Tibial nerve (tissue), 4 donors: ENCODE measurements around the gene RGS6. TPM values are rescaled to one million over a fixed set of nuclear protein-coding genes. Genes with fewer than 3 reads are reported as not detected.
A peak's percentile ranks its signal among the peaks of the same experiment; 100 is the strongest.

Experiments used
- DNase-seq, 2 donors: peaks; one replicate each; pipeline ENCODE4 v3.0.0-alpha.2; 2019; ENCODE audit warnings: low spot score in 2 of 2
- H3K27ac ChIP-seq, 4 donors: fragments of 200-600 bp; sonication (generic) in 3 of 4; one replicate each; pipeline ENCODE4 v1.5.1; 2017 to 2019; ENCODE audit warnings: mild to moderate bottlenecking in 1 of 4
- H3K27me3 ChIP-seq, 2 donors: fragments of 200-600 bp; sonication (generic) in 1 of 2; one replicate each; pipeline versions ENCODE4 v1.5.1 to v1.6.0; 2017 to 2019
- H3K36me3 ChIP-seq, 3 donors: fragments of 200-600 bp; sonication (generic); one replicate each; pipeline ENCODE4 v1.5.1; 2018 to 2019
- H3K4me1 ChIP-seq, 4 donors: fragments of 200-600 bp; sonication (generic) in 3 of 4; one replicate each; pipeline ENCODE4 v1.5.1; 2017 to 2019
- H3K4me3 ChIP-seq, 4 donors: fragments of 200-600 bp; sonication (generic) in 3 of 4; one replicate each; pipeline ENCODE4 v1.5.1; 2017 to 2019; ENCODE audit warnings: mild to moderate bottlenecking in 1 of 4, moderate library complexity in 1 of 4
- H3K9me3 ChIP-seq, 4 donors: fragments of 200-600 bp; sonication (generic) in 3 of 4; one replicate each; pipeline ENCODE4 v1.5.1; 2017 to 2019
- CTCF ChIP-seq, 5 experiments: fragments of 200-600 bp in 3 of 5; fragments of 450-650 bp in 2 of 5; sonication (generic) in 3 of 5; IDR thresholded peaks; one replicate each; pipeline ENCODE4 v1.5.1; 2016 to 2019; ENCODE audit warnings: antibody characterized with exemption in 5 of 5, mild to moderate bottlenecking in 3 of 5, moderate library complexity in 2 of 5
- EP300 ChIP-seq, 2 donors: sonication (generic); formaldehyde crosslinking; IDR thresholded peaks; one replicate each; pipeline ENCODE4 v1.6.1; 2017; ENCODE audit warnings: antibody characterized with exemption in 2 of 2, mild to moderate bottlenecking in 1 of 2
- POLR2A ChIP-seq, 2 donors: fragments of 450-650 bp; IDR thresholded peaks; one replicate each; pipeline ENCODE4 v1.6.1; 2017; ENCODE audit warnings: antibody characterized with exemption in 2 of 2, mild to moderate bottlenecking in 2 of 2, moderate library complexity in 2 of 2
- WGBS, 2 donors: methylation state at CpG; one replicate each; pipeline ENCODE4 v1.1.5; 2018; 5-methylcytosine and 5-hydroxymethylcytosine counted together
- total RNA-seq, 4 donors: library from RNA; depleted of rRNA; stranded (reverse); fragments of >200 nt; gene quantifications; one replicate each; pipeline ENCODE4 v1.1.0, GENCODE V29; 2016

RGS6 gene
- total RNA-seq, 4 donors from 2014 or later: 43.5 to 67.2 (median 54.7) TPM

- Histone ChIP-seq H3K36me3 (no peaks in the 10 kb centered on the region), H3K9me3 (peaks cover 0 to 7% (median 0%) of the 10 kb centered on the region in 4 donors), H3K4me3 (no peak overlapping the region), H3K4me1 (peaks cover 0 to 11% (median 0%) of the 10 kb centered on the region in 4 donors), H3K27me3 (no peaks in the 10 kb centered on the region), H3K27ac (peak overlapping the region in 1 of 4 donors; percentile 42)
- DNase-seq: peak in 1 of 2 donors; percentile 31
- WGBS, 2 donors: 42 to 49% methylated on average over 5 of the region's 5 CpGs
- TF ChIP-seq CTCF (IDR thresholded peaks at IDR 0.05) (no peak), EP300 (IDR thresholded peaks at IDR 0.05) (peak in 1 of 2 donors; percentile 60), POLR2A (IDR thresholded peaks at IDR 0.05) (no peak)
Measured at GRCh38 chr14:72523424-72524294, 591.4 kb downstream of the RGS6 start.

GRCh38 chr14:72524295-72524629, 592.0 kb downstream of the RGS6 start:
- TF ChIP-seq POLR2A (IDR thresholded peaks at IDR 0.05) (no peak), EP300 (IDR thresholded peaks at IDR 0.05) (no peak), CTCF (IDR thresholded peaks at IDR 0.05) (no peak)
- H3K27me3 ChIP-seq: no peaks in the 10 kb centered on the region

GRCh38 chr14:72525087-72525915, 593.1 kb downstream of the RGS6 start:
- Histone ChIP-seq H3K9me3 (peaks cover 0 to 3% (median 0%) of the 10 kb centered on the region in 4 donors), H3K4me1 (peaks cover 0 to 11% (median 0%) of the 10 kb centered on the region in 4 donors), H3K27ac (no peak overlapping the region), H3K36me3 (no peaks in the 10 kb centered on the region), H3K4me3 (no peak overlapping the region), H3K27me3 (no peaks in the 10 kb centered on the region)
- TF ChIP-seq POLR2A (IDR thresholded peaks at IDR 0.05) (no peak), CTCF (IDR thresholded peaks at IDR 0.05) (no peak), EP300 (IDR thresholded peaks at IDR 0.05) (no peak)
- DNase-seq: no peak
- WGBS, 2 donors: 87 to 91% methylated on average over 11 of the region's 11 CpGs

More at GRCh38 chr14:72524295-72524629, 592.0 kb downstream of the RGS6 start:
- H3K4me1 ChIP-seq: peaks cover 0 to 11% (median 0%) of the 10 kb centered on the region in 4 donors
- no peak overlapping the region for H3K4me3 ChIP-seq
- H3K27ac ChIP-seq: no peak overlapping the region
- H3K9me3 ChIP-seq: peaks cover 0 to 7% (median 0%) of the 10 kb centered on the region in 4 donors
- no peak for DNase-seq
- H3K36me3 ChIP-seq: no peaks in the 10 kb centered on the region

GRCh38 chr14:72527591-72527990, 595.4 kb downstream of the RGS6 start:
- WGBS, 2 donors: 95 to 100% methylated on average over 1 of the region's 1 CpG
- Histone ChIP-seq H3K27me3 (no peaks in the 10 kb centered on the region), H3K4me1 (peaks cover 0 to 11% (median 0%) of the 10 kb centered on the region in 4 donors), H3K4me3 (no peak overlapping the region), H3K9me3 (peaks cover 0 to 5% (median 0%) of the 10 kb centered on the region in 4 donors), H3K36me3 (no peaks in the 10 kb centered on the region), H3K27ac (no peak overlapping the region)
- TF ChIP-seq EP300 (IDR thresholded peaks at IDR 0.05): no peak
- no peak for TF ChIP-seq CTCF (IDR thresholded peaks at IDR 0.05)
- no peak for TF ChIP-seq POLR2A (IDR thresholded peaks at IDR 0.05)
- no peak for DNase-seq
